ENCODE data around the gene ARHGAP23. TPM values are rescaled to one million over a fixed set of nuclear protein-coding genes. Genes with fewer than 3 reads are reported as not detected.

Gene ARHGAP23
- total RNA-seq, 1 experiment from 2014 or later, result 140 TPM

- no peak for DNase-seq
- no peak for TF ChIP-seq CTCF (IDR thresholded peaks at IDR 0.05; ENCODE audit: unreplicated experiment)
- no peaks in the 10 kb centered on the region for H3K9me3 Mint-ChIP-seq (ENCODE audit: low read depth, unreplicated experiment)
- no peak overlapping the region for H3K4me3 Mint-ChIP-seq (ENCODE audit: low read depth, unreplicated experiment)
- H3K36me3 Mint-ChIP-seq (ENCODE audit: insufficient read depth, unreplicated experiment), result peaks cover 30% of the 10 kb centered on the region
- intact Hi-C loops (cut with micrococcal nuclease; ENCODE audit: unreplicated experiment), result no loop called here
- H3K27me3 Mint-ChIP-seq (ENCODE audit: unreplicated experiment), result no peaks in the 10 kb centered on the region
- no peaks in the 10 kb centered on the region for H3K4me1 Mint-ChIP-seq (ENCODE audit: low read depth, unreplicated experiment)
- no TSS peak for BruUV-seq (replicated peaks)
- CTCF ChIA-PET, result interaction anchor here (1.1 to 1.6 kb wide), 5 partner anchors 11 to 59 kb away, joined by 3 to 9 read pairs (median 4); no protein-coding TSS in a partner anchor
- H3K27ac Mint-ChIP-seq (ENCODE audit: unreplicated experiment), result no peak overlapping the region
Observed at GRCh38 chr17:38400286-38400685, 28.0 kb upstream of the ARHGAP23 start.

GRCh38 chr17:38401459-38401858 is 26.8 kb upstream of the ARHGAP23 start:
- Mint-ChIP-seq H3K4me3 (ENCODE audit: low read depth, unreplicated experiment) (no peak overlapping the region), H3K27ac (ENCODE audit: unreplicated experiment) (no peak overlapping the region), H3K36me3 (ENCODE audit: insufficient read depth, unreplicated experiment) (peaks cover 25% of the 10 kb centered on the region), H3K4me1 (ENCODE audit: low read depth, unreplicated experiment) (no peaks in the 10 kb centered on the region), H3K9me3 (ENCODE audit: low read depth, unreplicated experiment) (no peaks in the 10 kb centered on the region), H3K27me3 (ENCODE audit: unreplicated experiment) (no peaks in the 10 kb centered on the region)
- no peak for DNase-seq
- intact Hi-C loops (cut with micrococcal nuclease; ENCODE audit: unreplicated experiment), result no loop called here
- CTCF ChIA-PET, result interaction anchor here (0.9 to 1.4 kb wide), 7 partner anchors 9 to 128 kb away, joined by 3 to 4 read pairs (median 3); no protein-coding TSS in a partner anchor
- TF ChIP-seq CTCF (IDR thresholded peaks at IDR 0.05; ENCODE audit: unreplicated experiment), result no peak
- no TSS peak for BruUV-seq (replicated peaks)

- no TSS peak for BruUV-seq (replicated peaks)
- Mint-ChIP-seq H3K9me3 (ENCODE audit: low read depth, unreplicated experiment) (no peaks in the 10 kb centered on the region), H3K27me3 (ENCODE audit: unreplicated experiment) (no peaks in the 10 kb centered on the region), H3K36me3 (ENCODE audit: insufficient read depth, unreplicated experiment) (peaks cover 19% of the 10 kb centered on the region), H3K4me3 (ENCODE audit: low read depth, unreplicated experiment) (no peak overlapping the region), H3K4me1 (ENCODE audit: low read depth, unreplicated experiment) (no peaks in the 10 kb centered on the region), H3K27ac (ENCODE audit: unreplicated experiment) (no peak overlapping the region)
- intact Hi-C loops (cut with micrococcal nuclease; ENCODE audit: unreplicated experiment), result no loop called here
- TF ChIP-seq CTCF (IDR thresholded peaks at IDR 0.05; ENCODE audit: unreplicated experiment), result peak; percentile 45
- CTCF ChIA-PET, result interaction anchor here (0.7 to 3.4 kb wide), 7 partner anchors 8 to 54 kb away, joined by 3 to 14 read pairs (median 3); partner anchors contain the start of gene SOCS7
- no peak for DNase-seq
Observed at GRCh38 chr17:38402897-38403296, 25.4 kb upstream of the ARHGAP23 start.

GRCh38 chr17:38403491-38403890 is 24.8 kb upstream of the ARHGAP23 start:
- H3K36me3 Mint-ChIP-seq (ENCODE audit: insufficient read depth, unreplicated experiment), result peaks cover 18% of the 10 kb centered on the region
- TF ChIP-seq CTCF (IDR thresholded peaks at IDR 0.05; ENCODE audit: unreplicated experiment), result no peak
- H3K9me3 Mint-ChIP-seq (ENCODE audit: low read depth, unreplicated experiment), result no peaks in the 10 kb centered on the region
- H3K4me3 Mint-ChIP-seq (ENCODE audit: low read depth, unreplicated experiment), result no peak overlapping the region
- BruUV-seq (replicated peaks), result no TSS peak
- CTCF ChIA-PET, result interaction anchor here (0.5 to 3.4 kb wide), 9 partner anchors 9 to 1078 kb away, joined by 3 to 14 read pairs (median 3); partner anchors contain the start of gene SOCS7
- DNase-seq, result no peak
- intact Hi-C loops (cut with micrococcal nuclease; ENCODE audit: unreplicated experiment), result no loop called here
- no peaks in the 10 kb centered on the region for H3K4me1 Mint-ChIP-seq (ENCODE audit: low read depth, unreplicated experiment)
- H3K27ac Mint-ChIP-seq (ENCODE audit: unreplicated experiment), result no peak overlapping the region
- no peaks in the 10 kb centered on the region for H3K27me3 Mint-ChIP-seq (ENCODE audit: unreplicated experiment)

Measured in Calu3 (cell line).